Tibial nerve (tissue), 4 donors: ENCODE measurements around the gene LRFN5. TPM values are rescaled to one million over a fixed set of nuclear protein-coding genes. Genes with fewer than 3 reads are reported as not detected.
"Not testable (repeated sequence)": the region's sequence is repeated elsewhere in the genome, so short reads cannot be mapped to it uniquely, and the experiment has no call there.

Source experiments
- DNase-seq, 2 donors: peaks; one replicate each; pipeline ENCODE4 v3.0.0-alpha.2; 2019; ENCODE audit warnings: low spot score in 2 of 2
- H3K27ac ChIP-seq, 4 donors: fragments of 200-600 bp; sonication (generic) in 3 of 4; one replicate each; pipeline ENCODE4 v1.5.1; 2017 to 2019; ENCODE audit warnings: mild to moderate bottlenecking in 1 of 4
- H3K27me3 ChIP-seq, 2 donors: fragments of 200-600 bp; sonication (generic) in 1 of 2; one replicate each; pipeline versions ENCODE4 v1.5.1 to v1.6.0; 2017 to 2019
- H3K36me3 ChIP-seq, 3 donors: fragments of 200-600 bp; sonication (generic); one replicate each; pipeline ENCODE4 v1.5.1; 2018 to 2019
- H3K4me1 ChIP-seq, 4 donors: fragments of 200-600 bp; sonication (generic) in 3 of 4; one replicate each; pipeline ENCODE4 v1.5.1; 2017 to 2019
- H3K4me3 ChIP-seq, 4 donors: fragments of 200-600 bp; sonication (generic) in 3 of 4; one replicate each; pipeline ENCODE4 v1.5.1; 2017 to 2019; ENCODE audit warnings: mild to moderate bottlenecking in 1 of 4, moderate library complexity in 1 of 4
- H3K9me3 ChIP-seq, 4 donors: fragments of 200-600 bp; sonication (generic) in 3 of 4; one replicate each; pipeline ENCODE4 v1.5.1; 2017 to 2019
- CTCF ChIP-seq, 5 experiments: fragments of 200-600 bp in 3 of 5; fragments of 450-650 bp in 2 of 5; sonication (generic) in 3 of 5; IDR thresholded peaks; one replicate each; pipeline ENCODE4 v1.5.1; 2016 to 2019; ENCODE audit warnings: antibody characterized with exemption in 5 of 5, mild to moderate bottlenecking in 3 of 5, moderate library complexity in 2 of 5
- EP300 ChIP-seq, 2 donors: sonication (generic); formaldehyde crosslinking; IDR thresholded peaks; one replicate each; pipeline ENCODE4 v1.6.1; 2017; ENCODE audit warnings: antibody characterized with exemption in 2 of 2, mild to moderate bottlenecking in 1 of 2
- POLR2A ChIP-seq, 2 donors: fragments of 450-650 bp; IDR thresholded peaks; one replicate each; pipeline ENCODE4 v1.6.1; 2017; ENCODE audit warnings: antibody characterized with exemption in 2 of 2, mild to moderate bottlenecking in 2 of 2, moderate library complexity in 2 of 2
- WGBS, 2 donors: methylation state at CpG; one replicate each; pipeline ENCODE4 v1.1.5; 2018; 5-methylcytosine and 5-hydroxymethylcytosine counted together
- total RNA-seq, 4 donors: library from RNA; depleted of rRNA; stranded (reverse); fragments of >200 nt; gene quantifications; one replicate each; pipeline ENCODE4 v1.1.0, GENCODE V29; 2016

Gene LRFN5
- total RNA-seq, 4 donors from 2014 or later: 8.0 to 72.6 (median 10.7) TPM

DNA sequence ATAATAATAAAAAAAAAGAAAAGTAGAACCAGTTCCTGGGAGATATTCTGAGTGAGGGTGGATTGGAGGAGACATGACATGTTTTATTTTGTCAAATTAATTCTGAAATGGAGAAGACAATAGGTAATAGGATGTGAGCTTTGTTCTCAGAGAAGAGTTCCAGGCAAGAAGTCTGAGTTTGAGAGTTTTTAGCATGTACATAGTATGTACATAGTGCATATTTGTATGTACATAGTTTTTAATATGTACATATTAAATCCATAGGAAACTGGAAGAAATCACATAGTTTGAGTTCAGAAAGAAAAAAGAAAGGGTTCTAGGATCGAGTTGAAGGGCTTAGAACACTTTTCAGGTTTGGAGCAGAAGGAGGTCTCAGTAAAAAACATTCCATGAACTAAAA is 47.5 kb downstream of the LRFN5 start:
- H3K4me1 ChIP-seq: no peaks in the 10 kb centered on the region
- H3K4me3 ChIP-seq: no peak overlapping the region
- H3K27me3 ChIP-seq: no peaks in the 10 kb centered on the region
- 84 to 85% methylated on average over 1 of the region's 1 CpG for WGBS, 2 donors
- H3K27ac ChIP-seq: no peak overlapping the region
- DNase-seq: no peak
- no peaks in the 10 kb centered on the region for H3K36me3 ChIP-seq
- H3K9me3 ChIP-seq: no peaks in the 10 kb centered on the region
- TF ChIP-seq EP300 (IDR thresholded peaks at IDR 0.05) (no peak), POLR2A (IDR thresholded peaks at IDR 0.05) (no peak), CTCF (IDR thresholded peaks at IDR 0.05) (no peak)

- Histone ChIP-seq H3K27ac (no peak overlapping the region), H3K9me3 (no peaks in the 10 kb centered on the region), H3K4me3 (no peak overlapping the region), H3K36me3 (no peaks in the 10 kb centered on the region), H3K4me1 (peaks cover 0 to 3% (median 0%) of the 10 kb centered on the region in 4 donors), H3K27me3 (no peaks in the 10 kb centered on the region)
- no peak for DNase-seq
- TF ChIP-seq POLR2A (IDR thresholded peaks at IDR 0.05): no peak
- 82 to 89% methylated on average over 3 of the region's 3 CpGs for WGBS, 2 donors
Observed at GRCh38 chr14:41662780-41663472, 56.2 kb downstream of the LRFN5 start.

- H3K4me3 ChIP-seq: no peak overlapping the region
- no peak for DNase-seq
- H3K27ac ChIP-seq: no peak overlapping the region
- H3K27me3 ChIP-seq: no peaks in the 10 kb centered on the region
- H3K4me1 ChIP-seq: peaks cover 0 to 3% (median 0%) of the 10 kb centered on the region in 4 donors
- no peaks in the 10 kb centered on the region for H3K36me3 ChIP-seq
- no peak for TF ChIP-seq EP300 (IDR thresholded peaks at IDR 0.05)
- TF ChIP-seq CTCF (IDR thresholded peaks at IDR 0.05): no peak
- no peak for TF ChIP-seq POLR2A (IDR thresholded peaks at IDR 0.05)
- 64 to 76% methylated on average over 2 of the region's 2 CpGs for WGBS, 2 donors
- H3K9me3 ChIP-seq: no peaks in the 10 kb centered on the region
Observed at GRCh38 chr14:41663473-41663850, 56.8 kb downstream of the LRFN5 start.

- 67 to 70% methylated on average over 2 of the region's 2 CpGs for WGBS, 2 donors
- H3K4me1 ChIP-seq: peaks cover 0 to 3% (median 0%) of the 10 kb centered on the region in 4 donors
- DNase-seq: no peak
- no peaks in the 10 kb centered on the region for H3K36me3 ChIP-seq
- H3K9me3 ChIP-seq: no peaks in the 10 kb centered on the region
- TF ChIP-seq CTCF (IDR thresholded peaks at IDR 0.05) (no peak), EP300 (IDR thresholded peaks at IDR 0.05) (no peak), POLR2A (IDR thresholded peaks at IDR 0.05) (no peak)
- H3K4me3 ChIP-seq: no peak overlapping the region
- H3K27me3 ChIP-seq: no peaks in the 10 kb centered on the region
- H3K27ac ChIP-seq: no peak overlapping the region
Observed at GRCh38 chr14:41666301-41666700, 59.6 kb downstream of the LRFN5 start.

- Histone ChIP-seq H3K27me3 (no peaks in the 10 kb centered on the region), H3K36me3 (no peaks in the 10 kb centered on the region), H3K27ac (no peak overlapping the region), H3K4me1 (peaks cover 0 to 3% (median 0%) of the 10 kb centered on the region in 4 donors), H3K9me3 (no peaks in the 10 kb centered on the region), H3K4me3 (no peak overlapping the region)
- DNase-seq: no peak
- TF ChIP-seq CTCF (IDR thresholded peaks at IDR 0.05): no peak
- no peak for TF ChIP-seq POLR2A (IDR thresholded peaks at IDR 0.05)
- TF ChIP-seq EP300 (IDR thresholded peaks at IDR 0.05): no peak
- WGBS, 2 donors: 19 to 26% methylated on average over 1 of the region's 1 CpG
Observed at GRCh38 chr14:41668356-41668755, 61.7 kb downstream of the LRFN5 start.

GRCh38 chr14:41673601-41674000 is 66.9 kb downstream of the LRFN5 start:
- not testable (repeated sequence) for H3K4me3 ChIP-seq, H3K27me3 ChIP-seq, H3K4me1 ChIP-seq, H3K9me3 ChIP-seq, DNase-seq, H3K27ac ChIP-seq, H3K36me3 ChIP-seq
- WGBS, 2 donors: no CpG with 5 or more reads among the region's 24 CpGs

- not testable (repeated sequence) for H3K27me3 ChIP-seq, H3K36me3 ChIP-seq, DNase-seq, H3K9me3 ChIP-seq, H3K4me1 ChIP-seq, H3K4me3 ChIP-seq, H3K27ac ChIP-seq
- 97 to 99% methylated on average over 10 to 24 of the region's 37 CpGs for WGBS, 2 donors
Observed at GRCh38 chr14:41674511-41674971, 67.9 kb downstream of the LRFN5 start.
